SK-N-SH treated with all-trans-retinoic acid at 6 μM for 48 hours (cell line): Measurements from ENCODE around the gene PIAS1.

Experiments
- ATAC-seq: fragments of 200-7000 bp; cut with Tn5 transposase; 3 replicates; pipeline ENCODE4 v1.9.1; 2020; ENCODE audit warnings: mild to moderate bottlenecking, moderate library complexity
- ARNTL ChIP-seq: fragments of 450-650 bp; formaldehyde crosslinking; IDR thresholded peaks from 2 replicates; pipeline ENCODE4 v1.5.0; 2020; ENCODE audit warnings: low read depth, mild to moderate bottlenecking, moderate library complexity, borderline replicate concordance
- BACH2 ChIP-seq: fragments of 250-450 bp; sonication (Bioruptor Pico); IDR thresholded peaks from 2 replicates; pipeline ENCODE4 v1.9.0; 2021; ENCODE audit warnings: mild to moderate bottlenecking, borderline replicate concordance
- ESRRG ChIP-seq: fragments of 250-450 bp; sonication (Bioruptor Pico); IDR thresholded peaks from 2 replicates; pipeline ENCODE4 v1.6.1; 2021; ENCODE audit warnings: mild to moderate bottlenecking
- ISL1 ChIP-seq: fragments of 250-450 bp; sonication (Bioruptor Pico); IDR thresholded peaks from 2 replicates; pipeline ENCODE4 v2.1.2; 2022; ENCODE audit warnings: mild to moderate bottlenecking, moderate library complexity
- OSR1 ChIP-seq: fragments of 250-450 bp; sonication (Bioruptor Pico); IDR thresholded peaks from 2 replicates; pipeline ENCODE4 v1.8.0; 2022; ENCODE audit warnings: moderate library complexity, mild to moderate bottlenecking, inconsistent platforms
- POU6F1 ChIP-seq: fragments of 250-450 bp; sonication (Bioruptor Pico); IDR thresholded peaks from 2 replicates; pipeline ENCODE4 v1.8.0; 2021; ENCODE audit warnings: low read depth, mild to moderate bottlenecking, moderate library complexity, borderline replicate concordance
- PPARA ChIP-seq: fragments of 250-450 bp; sonication (Bioruptor Pico); IDR thresholded peaks from 2 replicates; pipeline ENCODE4 v1.5.0; 2020; ENCODE audit warnings: mild to moderate bottlenecking, borderline replicate concordance
- RARB ChIP-seq: fragments of 250-450 bp; sonication (Bioruptor Pico); IDR thresholded peaks from 2 replicates; pipeline ENCODE4 v1.8.0; 2021; ENCODE audit warnings: mild to moderate bottlenecking, moderate library complexity
- SNAI2 ChIP-seq: fragments of 250-450 bp; sonication (Bioruptor Pico); IDR thresholded peaks from 2 replicates; pipeline ENCODE4 v1.5.0; 2020; ENCODE audit warnings: mild to moderate bottlenecking, moderate library complexity
- TCF4 ChIP-seq: fragments of 250-450 bp; sonication (Bioruptor Pico); IDR thresholded peaks from 2 replicates; pipeline ENCODE4 v1.8.0; 2021; ENCODE audit warnings: mild to moderate bottlenecking, moderate library complexity, borderline replicate concordance
- TOX ChIP-seq: fragments of 250-450 bp; sonication (Bioruptor Pico); IDR thresholded peaks from 2 replicates; pipeline ENCODE4 v1.8.0; 2021; ENCODE audit warnings: mild to moderate bottlenecking, moderate library complexity, borderline replicate concordance
- ZC3H10 ChIP-seq: fragments of 250-450 bp; sonication (Bioruptor Pico); IDR thresholded peaks from 2 replicates; pipeline ENCODE4 v1.5.1; 2021; ENCODE audit warnings: mild to moderate bottlenecking, moderate library complexity
- ZFP3 ChIP-seq: fragments of 250-450 bp; sonication (Bioruptor Pico); IDR thresholded peaks from 2 replicates; pipeline ENCODE4 v1.5.0; 2020; ENCODE audit warnings: mild to moderate bottlenecking, moderate library complexity
- ZFP30 ChIP-seq: fragments of 450-650 bp; formaldehyde crosslinking; IDR thresholded peaks from 2 replicates; pipeline ENCODE4 v1.5.0; 2022; ENCODE audit warnings: mild to moderate bottlenecking, moderate library complexity
- ZNF565 ChIP-seq: fragments of 450-650 bp; formaldehyde crosslinking; conservative IDR thresholded peaks from 2 replicates; pipeline ENCODE4 v1.5.0; 2020; ENCODE audit warnings: low read depth, mild to moderate bottlenecking, moderate library complexity
- ZNF70 ChIP-seq: fragments of 450-650 bp; formaldehyde crosslinking; IDR thresholded peaks from 2 replicates; pipeline ENCODE4 v1.5.0; 2020; ENCODE audit warnings: mild to moderate bottlenecking, moderate library complexity
- ZNF8 ChIP-seq: fragments of 450-650 bp; formaldehyde crosslinking; IDR thresholded peaks from 2 replicates; pipeline ENCODE4 v1.5.0; 2020; ENCODE audit warnings: mild to moderate bottlenecking, moderate library complexity
- TF ChIP-seq, protein P1 (sequence below): fragments of 250-450 bp; sonication (Bioruptor Pico); IDR thresholded peaks from 2 replicates; pipeline ENCODE4 v1.8.0; 2020; ENCODE audit warnings: mild to moderate bottlenecking, moderate library complexity, borderline replicate concordance
- TF ChIP-seq, protein P2 (sequence below): fragments of 250-450 bp; sonication (Bioruptor Pico); IDR thresholded peaks from 2 replicates; pipeline ENCODE4 v1.5.1; 2021; ENCODE audit warnings: mild to moderate bottlenecking, moderate library complexity
- TF ChIP-seq, protein P3 (sequence below): fragments of 250-450 bp; sonication (Bioruptor Pico); IDR thresholded peaks from 2 replicates; pipeline ENCODE4 v1.5.1; 2020; ENCODE audit warnings: low read depth, mild to moderate bottlenecking, moderate library complexity
- TF ChIP-seq, protein P4 (sequence below): fragments of 250-450 bp; sonication (Bioruptor Pico); IDR thresholded peaks from 2 replicates; pipeline ENCODE4 v1.5.0; 2020; ENCODE audit warnings: mild to moderate bottlenecking, moderate library complexity

PIAS1 gene

GRCh38 chr15:68124700-68125099 lies 70.6 kb downstream of the PIAS1 start (continued):
- TF ChIP-seq POU6F1 (CRISPR knock-in tag) (no peak), OSR1 (CRISPR knock-in tag) (no peak)
- TF ChIP-seq, protein P1, sequence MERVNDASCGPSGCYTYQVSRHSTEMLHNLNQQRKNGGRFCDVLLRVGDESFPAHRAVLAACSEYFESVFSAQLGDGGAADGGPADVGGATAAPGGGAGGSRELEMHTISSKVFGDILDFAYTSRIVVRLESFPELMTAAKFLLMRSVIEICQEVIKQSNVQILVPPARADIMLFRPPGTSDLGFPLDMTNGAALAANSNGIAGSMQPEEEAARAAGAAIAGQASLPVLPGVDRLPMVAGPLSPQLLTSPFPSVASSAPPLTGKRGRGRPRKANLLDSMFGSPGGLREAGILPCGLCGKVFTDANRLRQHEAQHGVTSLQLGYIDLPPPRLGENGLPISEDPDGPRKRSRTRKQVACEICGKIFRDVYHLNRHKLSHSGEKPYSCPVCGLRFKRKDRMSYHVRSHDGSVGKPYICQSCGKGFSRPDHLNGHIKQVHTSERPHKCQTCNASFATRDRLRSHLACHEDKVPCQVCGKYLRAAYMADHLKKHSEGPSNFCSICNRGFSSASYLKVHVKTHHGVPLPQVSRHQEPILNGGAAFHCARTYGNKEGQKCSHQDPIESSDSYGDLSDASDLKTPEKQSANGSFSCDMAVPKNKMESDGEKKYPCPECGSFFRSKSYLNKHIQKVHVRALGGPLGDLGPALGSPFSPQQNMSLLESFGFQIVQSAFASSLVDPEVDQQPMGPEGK (CRISPR knock-in tag), result no peak
- TF ChIP-seq, protein P2, sequence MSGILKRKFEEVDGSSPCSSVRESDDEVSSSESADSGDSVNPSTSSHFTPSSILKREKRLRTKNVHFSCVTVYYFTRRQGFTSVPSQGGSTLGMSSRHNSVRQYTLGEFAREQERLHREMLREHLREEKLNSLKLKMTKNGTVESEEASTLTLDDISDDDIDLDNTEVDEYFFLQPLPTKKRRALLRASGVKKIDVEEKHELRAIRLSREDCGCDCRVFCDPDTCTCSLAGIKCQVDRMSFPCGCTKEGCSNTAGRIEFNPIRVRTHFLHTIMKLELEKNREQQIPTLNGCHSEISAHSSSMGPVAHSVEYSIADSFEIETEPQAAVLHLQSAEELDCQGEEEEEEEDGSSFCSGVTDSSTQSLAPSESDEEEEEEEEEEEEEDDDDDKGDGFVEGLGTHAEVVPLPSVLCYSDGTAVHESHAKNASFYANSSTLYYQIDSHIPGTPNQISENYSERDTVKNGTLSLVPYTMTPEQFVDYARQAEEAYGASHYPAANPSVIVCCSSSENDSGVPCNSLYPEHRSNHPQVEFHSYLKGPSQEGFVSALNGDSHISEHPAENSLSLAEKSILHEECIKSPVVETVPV (CRISPR knock-in tag), result no peak

GRCh38 chr15:68126396-68126795 lies 72.3 kb downstream of the PIAS1 start:
- no peak for ATAC-seq

More at GRCh38 chr15:68126396-68126795, 72.3 kb downstream of the PIAS1 start:
- TF ChIP-seq, protein P1 (CRISPR knock-in tag), result no peak
- TF ChIP-seq ARNTL (no peak), ZFP3 (CRISPR knock-in tag) (no peak), SNAI2 (no peak), TCF4 (no peak), ZNF8 (no peak), OSR1 (CRISPR knock-in tag) (no peak), TOX (CRISPR knock-in tag) (no peak), RARB (CRISPR knock-in tag) (no peak), ESRRG (no peak), BACH2 (CRISPR knock-in tag) (no peak), ZNF70 (CRISPR knock-in tag) (no peak), PPARA (no peak), ZNF565 (CRISPR knock-in tag) (no peak), ISL1 (CRISPR knock-in tag) (no peak), ZFP30 (CRISPR knock-in tag) (no peak), ZC3H10 (no peak)
- TF ChIP-seq, protein P2 (CRISPR knock-in tag), result no peak
- TF ChIP-seq, protein P3, sequence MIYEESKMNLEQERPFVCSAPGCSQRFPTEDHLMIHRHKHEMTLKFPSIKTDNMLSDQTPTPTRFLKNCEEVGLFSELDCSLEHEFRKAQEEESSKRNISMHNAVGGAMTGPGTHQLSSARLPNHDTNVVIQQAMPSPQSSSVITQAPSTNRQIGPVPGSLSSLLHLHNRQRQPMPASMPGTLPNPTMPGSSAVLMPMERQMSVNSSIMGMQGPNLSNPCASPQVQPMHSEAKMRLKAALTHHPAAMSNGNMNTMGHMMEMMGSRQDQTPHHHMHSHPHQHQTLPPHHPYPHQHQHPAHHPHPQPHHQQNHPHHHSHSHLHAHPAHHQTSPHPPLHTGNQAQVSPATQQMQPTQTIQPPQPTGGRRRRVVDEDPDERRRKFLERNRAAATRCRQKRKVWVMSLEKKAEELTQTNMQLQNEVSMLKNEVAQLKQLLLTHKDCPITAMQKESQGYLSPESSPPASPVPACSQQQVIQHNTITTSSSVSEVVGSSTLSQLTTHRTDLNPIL (CRISPR knock-in tag), result no peak
- TF ChIP-seq, protein P4, sequence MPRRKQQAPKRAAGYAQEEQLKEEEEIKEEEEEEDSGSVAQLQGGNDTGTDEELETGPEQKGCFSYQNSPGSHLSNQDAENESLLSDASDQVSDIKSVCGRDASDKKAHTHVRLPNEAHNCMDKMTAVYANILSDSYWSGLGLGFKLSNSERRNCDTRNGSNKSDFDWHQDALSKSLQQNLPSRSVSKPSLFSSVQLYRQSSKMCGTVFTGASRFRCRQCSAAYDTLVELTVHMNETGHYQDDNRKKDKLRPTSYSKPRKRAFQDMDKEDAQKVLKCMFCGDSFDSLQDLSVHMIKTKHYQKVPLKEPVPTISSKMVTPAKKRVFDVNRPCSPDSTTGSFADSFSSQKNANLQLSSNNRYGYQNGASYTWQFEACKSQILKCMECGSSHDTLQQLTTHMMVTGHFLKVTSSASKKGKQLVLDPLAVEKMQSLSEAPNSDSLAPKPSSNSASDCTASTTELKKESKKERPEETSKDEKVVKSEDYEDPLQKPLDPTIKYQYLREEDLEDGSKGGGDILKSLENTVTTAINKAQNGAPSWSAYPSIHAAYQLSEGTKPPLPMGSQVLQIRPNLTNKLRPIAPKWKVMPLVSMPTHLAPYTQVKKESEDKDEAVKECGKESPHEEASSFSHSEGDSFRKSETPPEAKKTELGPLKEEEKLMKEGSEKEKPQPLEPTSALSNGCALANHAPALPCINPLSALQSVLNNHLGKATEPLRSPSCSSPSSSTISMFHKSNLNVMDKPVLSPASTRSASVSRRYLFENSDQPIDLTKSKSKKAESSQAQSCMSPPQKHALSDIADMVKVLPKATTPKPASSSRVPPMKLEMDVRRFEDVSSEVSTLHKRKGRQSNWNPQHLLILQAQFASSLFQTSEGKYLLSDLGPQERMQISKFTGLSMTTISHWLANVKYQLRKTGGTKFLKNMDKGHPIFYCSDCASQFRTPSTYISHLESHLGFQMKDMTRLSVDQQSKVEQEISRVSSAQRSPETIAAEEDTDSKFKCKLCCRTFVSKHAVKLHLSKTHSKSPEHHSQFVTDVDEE (CRISPR knock-in tag), result no peak
